H1 (cell line): ENCODE data around the gene TNRC6C. TPM values are rescaled to one million over a fixed set of nuclear protein-coding genes. Genes with fewer than 3 reads are reported as not detected.
"Not testable (repeated sequence)": the region's sequence is repeated elsewhere in the genome, so short reads cannot be mapped to it uniquely, and the experiment has no call there.

Source experiments
- CTCF ChIA-PET: fragments of 300-600 bp; sonication (Branson Sonifier 250); formaldehyde crosslinking; loops from one replicate; lab custom pipeline; 2021; ENCODE audit not compliant: partially characterized antibody; lab: Charles Lee
- POLR2A ChIA-PET: fragments of 300-600 bp; sonication (Branson Sonifier 250); formaldehyde crosslinking; loops from one replicate; lab custom pipeline; 2021; ENCODE audit warnings: inconsistent platforms; ENCODE audit not compliant: partially characterized antibody; lab: Charles Lee
- DNase-seq, 2 experiments: peaks; one replicate each; pipeline versions ENCODE4 v3.0.0 to v3.0.0-alpha.2; 2010 to 2022; ENCODE audit warnings: low spot score in 2 of 2, low read depth in 1 of 2, mixed read lengths in 1 of 2
- FAIRE-seq: peaks from 2 replicates; lab custom pipeline; 2011; peaks lifted over from hg19 to GRCh38; lab: Jason Lieb, UNC
- H2AFZ ChIP-seq: 2 replicates; pipeline ENCODE4 v1.8.1; 2012; ENCODE audit warnings: low read length, inconsistent platforms
- H2AK5ac ChIP-seq: 2 replicates; pipeline ENCODE4 v1.6.1; 2013; ENCODE audit warnings: low read depth, low read length
- H2BK120ac ChIP-seq: replicated peaks from 2 replicates; pipeline ENCODE3; 2013; ENCODE audit warnings: low read depth, low read length, inconsistent platforms
- H2BK12ac ChIP-seq: 2 replicates; pipeline ENCODE4 v1.6.1; 2013; ENCODE audit warnings: low read depth, low read length
- H2BK15ac ChIP-seq: 2 replicates; pipeline ENCODE4 v1.6.1; 2013; ENCODE audit warnings: low read length
- H2BK20ac ChIP-seq: 2 replicates; pipeline ENCODE4 v1.6.1; 2013; ENCODE audit warnings: low read length
- H2BK5ac ChIP-seq: 2 replicates; pipeline ENCODE4 v1.6.1; 2013; ENCODE audit warnings: low read depth, low read length
- H3K14ac ChIP-seq: 2 replicates; pipeline ENCODE4 v1.6.1; 2013; ENCODE audit warnings: inconsistent platforms; ENCODE audit not compliant: insufficient read length
- H3K18ac ChIP-seq: 2 replicates; pipeline ENCODE4 v1.6.1; 2013; ENCODE audit warnings: low read length; ENCODE audit errors: extremely low read depth
- H3K23ac ChIP-seq: 2 replicates; pipeline ENCODE4 v1.6.1; 2013; ENCODE audit warnings: inconsistent platforms; ENCODE audit not compliant: insufficient read length
- H3K23me2 ChIP-seq: 2 replicates; pipeline ENCODE4 v1.6.1; 2013; ENCODE audit warnings: low read depth, low read length
- H3K27ac ChIP-seq: 2 replicates; pipeline ENCODE4 v1.6.1; 2011; ENCODE audit warnings: low read depth, low read length, inconsistent platforms
- H3K27me3 ChIP-seq, 4 experiments: replicated peaks in 1 of 4; 1 replicate in 1 of 4; 2 replicates in 3 of 4; pipeline versions ENCODE4 v1.6.1 to v1.8.1; 2011 to 2013; ENCODE audit warnings: low read length in 3 of 4, mild to moderate bottlenecking in 3 of 4, inconsistent platforms in 2 of 4, mixed read lengths in 2 of 4, moderate library complexity in 1 of 4; ENCODE audit not compliant: control insufficient read depth in 3 of 4, insufficient read depth in 3 of 4; ENCODE audit errors: extremely low read depth in 1 of 4
- H3K36me3 ChIP-seq, 4 experiments: 2 replicates each; pipeline versions ENCODE4 v1.6.1 to v1.8.1; 2011 to 2013; ENCODE audit warnings: mild to moderate bottlenecking in 4 of 4, low read length in 3 of 4, moderate library complexity in 2 of 4, control low read depth in 1 of 4, inconsistent platforms in 1 of 4; ENCODE audit not compliant: insufficient read depth in 4 of 4, control insufficient read depth in 2 of 4
- H3K4ac ChIP-seq: replicated peaks from 2 replicates; pipeline ENCODE3; 2013; ENCODE audit warnings: low read length, low read depth, mixed read lengths, inconsistent platforms; ENCODE audit not compliant: insufficient read length
- H3K4me1 ChIP-seq, 4 experiments: replicated peaks in 1 of 4; 1 replicate in 1 of 4; 2 replicates in 3 of 4; pipeline versions ENCODE4 v1.6.1 to v1.8.1; 2011 to 2013; ENCODE audit warnings: low read length in 3 of 4, inconsistent platforms in 2 of 4, mixed read lengths in 1 of 4; ENCODE audit not compliant: insufficient read depth in 4 of 4, control insufficient read depth in 3 of 4
- H3K4me2 ChIP-seq, 2 experiments: 2 replicates each; pipeline versions ENCODE4 v1.6.1 to v1.8.1; 2011 to 2013; ENCODE audit warnings: low read depth in 2 of 2, low read length in 2 of 2, control low read depth in 1 of 2, inconsistent platforms in 1 of 2, mild to moderate bottlenecking in 1 of 2; ENCODE audit not compliant: insufficient read depth in 1 of 2
- H3K4me3 ChIP-seq, 4 experiments: fragments of 200-600, 300-600 bp in 1 of 4; sonication (generic), shearing (Covaris generic), sonication (Bioruptor Twin) in 1 of 4; 2 replicates each; pipeline versions ENCODE4 v1.5.1 to v1.8.1; 2011 to 2016; ENCODE audit warnings: low read length in 4 of 4, low read depth in 3 of 4, control low read depth in 2 of 4, inconsistent platforms in 2 of 4, mild to moderate bottlenecking in 2 of 4, mixed read lengths in 1 of 4, moderate library complexity in 1 of 4; ENCODE audit not compliant: insufficient read depth in 2 of 4; ENCODE audit errors: extremely low read depth in 1 of 4
- H3K56ac ChIP-seq: replicated peaks from 2 replicates; pipeline ENCODE3; 2013; ENCODE audit warnings: low read depth, mild to moderate bottlenecking, mixed read lengths, low read length, inconsistent platforms; ENCODE audit not compliant: insufficient read length
- H3K79me1 ChIP-seq: 2 replicates; pipeline ENCODE4 v1.6.1; 2013; ENCODE audit warnings: low read depth, low read length, control low read depth
- H3K79me2 ChIP-seq, 2 experiments: 2 replicates each; pipeline versions ENCODE4 v1.6.1 to v1.8.1; 2012 to 2013; ENCODE audit warnings: low read length in 2 of 2, mild to moderate bottlenecking in 2 of 2, inconsistent platforms in 1 of 2; ENCODE audit not compliant: insufficient read depth in 2 of 2, control insufficient read depth in 1 of 2
- H3K9ac ChIP-seq, 4 experiments: replicated peaks in 1 of 4; 1 replicate in 1 of 4; 2 replicates in 3 of 4; pipeline versions ENCODE4 v1.6.1 to v1.8.1; 2011 to 2013; ENCODE audit warnings: low read depth in 3 of 4, low read length in 3 of 4, control low read depth in 2 of 4, mild to moderate bottlenecking in 2 of 4, moderate library complexity in 2 of 4, inconsistent platforms in 1 of 4; ENCODE audit errors: extremely low read depth in 1 of 4
- H3K9me3 ChIP-seq, 2 experiments: 2 replicates each; pipeline versions ENCODE4 v1.6.1 to v1.8.1; 2012 to 2013; ENCODE audit warnings: mild to moderate bottlenecking in 2 of 2, moderate library complexity in 2 of 2, control low read depth in 1 of 2, inconsistent platforms in 1 of 2, low read depth in 1 of 2, low read length in 1 of 2, mixed read lengths in 1 of 2; ENCODE audit not compliant: insufficient read depth in 2 of 2
- H4K20me1 ChIP-seq, 2 experiments: replicated peaks in 1 of 2; 2 replicates each; pipeline versions ENCODE3 to v1.8.1; 2011 to 2013; ENCODE audit warnings: inconsistent platforms in 2 of 2, low read length in 2 of 2, mild to moderate bottlenecking in 1 of 2; ENCODE audit not compliant: insufficient read depth in 2 of 2, control insufficient read depth in 1 of 2
- H4K5ac ChIP-seq: 2 replicates; pipeline ENCODE4 v1.6.1; 2013; ENCODE audit warnings: low read length, low read depth, mixed read lengths, inconsistent platforms; ENCODE audit not compliant: insufficient read length
- H4K8ac ChIP-seq: 2 replicates; pipeline ENCODE4 v1.8.0; 2013; ENCODE audit warnings: mild to moderate bottlenecking, moderate library complexity, low read length, inconsistent platforms; ENCODE audit not compliant: insufficient read depth; ENCODE audit errors: extremely low read depth
- H4K91ac ChIP-seq: replicated peaks from 2 replicates; pipeline ENCODE3; 2013; ENCODE audit warnings: low read length, mixed read lengths, inconsistent platforms; ENCODE audit not compliant: insufficient read length
- RNF2 ChIP-seq: fragments of 200-900, 300-1000 bp; sonication (generic); IDR thresholded peaks from 2 replicates; pipeline ENCODE4 v1.7.1; 2016; ENCODE audit warnings: borderline replicate concordance, low read depth, mild to moderate bottlenecking, antibody characterized with exemption, low read length; ENCODE audit not compliant: poor library complexity, severe bottlenecking; ENCODE audit errors: missing control alignments
- WGBS, 2 experiments: shearing (Covaris generic) in 1 of 2; methylation state at CpG; one replicate each; pipeline versions ENCODE4 v1.1.6 to v1.1.7; 2013 to 2015; ENCODE audit warnings: low lambda C conversion rate in 2 of 2, mixed read lengths in 2 of 2, inconsistent platforms in 1 of 2, low coverage in 1 of 2, missing lambda C conversion rate in 1 of 2; ENCODE audit not compliant: insufficient replicate concordance in 2 of 2, insufficient coverage in 1 of 2, insufficient read length in 1 of 2; ENCODE audit errors: extremely low coverage in 1 of 2, missing lambda C conversion rate in 1 of 2; 5-methylcytosine and 5-hydroxymethylcytosine counted together
- polyA plus RNA-seq, 7 experiments: library from polyadenylated mRNA; depleted of rRNA in 3 of 7; stranded (reverse) in 5 of 7; unstranded in 2 of 7; fragments of >200 nt in 5 of 7; fragments of 200-250 nt in 2 of 7; gene quantifications; 1 replicate in 5 of 7; 2 replicates in 1 of 7; 4 replicates in 1 of 7; pipeline versions ENCODE4 v1.2.1 to v1.2.3, GENCODE V29; 2011 to 2013; ENCODE audit warnings: missing spikeins in 2 of 7, mixed read lengths in 2 of 7
- total RNA-seq: library from RNA; stranded (reverse); fragmentation: NEBNext Ultra II Directional; extraction: Animal tissue kit (Norgen Biotek cat#: 25700); gene quantifications from 2 replicates; pipeline ENCODE4 v1.2.1, GENCODE V29; 2021
- TF ChIP-seq, protein P1 (sequence below): IDR thresholded peaks from 2 replicates; pipeline ENCODE4 v1.6.1; 2011; ENCODE audit warnings: low read length, improper control_type of control experiment

Gene TNRC6C
- total and polyA plus RNA-seq, 2 of the 8 experiments (the other 6 are each of a cell fraction or from before 2014, with no cell fraction given): 2.8 to 28.9 TPM

DNA sequence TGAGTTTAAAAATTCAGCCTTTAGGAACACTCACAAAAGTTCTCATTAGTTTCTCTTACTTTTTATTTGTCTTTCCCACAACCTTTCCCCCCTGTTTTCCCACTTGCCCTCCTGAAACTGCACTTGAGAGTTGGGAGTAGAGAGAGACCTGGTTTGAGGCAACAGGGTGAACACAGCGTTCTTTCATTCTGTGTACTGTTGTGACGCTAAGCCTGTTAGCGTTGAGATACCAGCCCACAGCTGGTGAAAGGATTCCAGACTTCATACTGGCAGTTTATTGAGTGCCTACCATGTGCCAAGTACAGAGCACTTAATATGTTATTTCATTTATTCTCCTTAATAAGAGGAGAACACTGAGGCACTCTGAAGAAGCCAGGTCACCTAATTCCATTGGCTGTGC lies 10.3 kb downstream of the TNRC6C start (continued):
- TF ChIP-seq, protein P1, sequence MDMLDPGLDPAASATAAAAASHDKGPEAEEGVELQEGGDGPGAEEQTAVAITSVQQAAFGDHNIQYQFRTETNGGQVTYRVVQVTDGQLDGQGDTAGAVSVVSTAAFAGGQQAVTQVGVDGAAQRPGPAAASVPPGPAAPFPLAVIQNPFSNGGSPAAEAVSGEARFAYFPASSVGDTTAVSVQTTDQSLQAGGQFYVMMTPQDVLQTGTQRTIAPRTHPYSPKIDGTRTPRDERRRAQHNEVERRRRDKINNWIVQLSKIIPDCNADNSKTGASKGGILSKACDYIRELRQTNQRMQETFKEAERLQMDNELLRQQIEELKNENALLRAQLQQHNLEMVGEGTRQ: no peak
- TF ChIP-seq RNF2: no peak

DNA sequence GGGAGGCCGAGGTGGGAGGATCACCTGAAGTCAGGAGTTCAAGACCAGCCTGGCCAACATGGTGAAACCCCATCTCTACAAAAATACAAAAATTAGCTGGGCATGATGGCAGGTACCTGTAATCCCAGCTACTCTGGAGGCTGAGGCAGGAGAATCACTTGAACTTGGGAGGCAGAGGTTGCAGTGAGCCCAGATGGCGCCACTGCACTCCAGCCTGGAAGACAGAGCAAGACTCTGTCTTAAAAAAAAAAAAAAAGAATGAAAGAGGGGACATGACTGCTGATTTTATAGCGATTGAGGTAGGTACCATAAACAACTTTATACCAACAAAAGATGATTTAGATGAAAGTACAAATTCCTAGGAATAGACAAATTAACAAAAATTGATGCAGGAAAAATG lies 13.8 kb downstream of the TNRC6C start:
- H3K14ac ChIP-seq, H4K20me1 ChIP-seq, H3K18ac ChIP-seq, H3K27ac ChIP-seq, H2AK5ac ChIP-seq, H2BK20ac ChIP-seq, H2AFZ ChIP-seq, H3K4me1 ChIP-seq, H3K4me2 ChIP-seq, H3K36me3 ChIP-seq, H2BK5ac ChIP-seq, H2BK12ac ChIP-seq, H4K5ac ChIP-seq, H3K4me3 ChIP-seq, H3K4ac ChIP-seq, FAIRE-seq, H3K79me1 ChIP-seq, H2BK15ac ChIP-seq, H3K56ac ChIP-seq, H2BK120ac ChIP-seq, H3K23ac ChIP-seq, H3K27me3 ChIP-seq, H4K91ac ChIP-seq, H3K9ac ChIP-seq, H3K23me2 ChIP-seq, DNase-seq, H4K8ac ChIP-seq, H3K9me3 ChIP-seq: not testable (repeated sequence)
- ChIA-PET POLR2A (interaction anchor here (0.8 to 2.6 kb wide), 5 partner anchors 12 to 155 kb away, joined by 3 to 17 read pairs (median 4); partner anchors contain the start of gene TNRC6C), CTCF (interaction anchor here (0.6 to 3.4 kb wide), 19 partner anchors 9 to 1045 kb away, joined by 3 to 25 read pairs (median 4); partner anchors contain the start of gene TNRC6C)
- peaks cover 0 to 84% of the 10 kb centered on the region in 2 experiments; a peak in 2 of 4 replicates for H3K79me2 ChIP-seq
- WGBS, 2 experiments: 82% methylated on average over 3 of the region's 3 CpGs; no CpG with 5 or more reads in 1 of the 2 experiments
